Skeletal muscle tissue (tissue), 4 donors: ENCODE data around the gene PHTF2. TPM values are rescaled to one million over a fixed set of nuclear protein-coding genes. Genes with fewer than 3 reads are reported as not detected.

ENCODE experiments used
- H3K27ac ChIP-seq: one replicate; pipeline ENCODE4 v1.7.0; 2013; ENCODE audit warnings: mild to moderate bottlenecking, low read depth, low read length, inconsistent platforms
- H3K27me3 ChIP-seq, 3 donors: one replicate each; pipeline ENCODE4 v1.7.0; 2013; ENCODE audit warnings: low read length in 3 of 3; ENCODE audit not compliant: control insufficient read depth in 3 of 3, insufficient read depth in 3 of 3
- H3K36me3 ChIP-seq, 3 donors: one replicate each; pipeline ENCODE4 v1.7.0; 2013; ENCODE audit warnings: low read length in 3 of 3; ENCODE audit not compliant: control insufficient read depth in 3 of 3, insufficient read depth in 3 of 3
- H3K4me1 ChIP-seq, 3 donors: one replicate each; pipeline ENCODE4 v1.7.0; 2013; ENCODE audit warnings: low read length in 3 of 3, mild to moderate bottlenecking in 3 of 3; ENCODE audit not compliant: control insufficient read depth in 3 of 3, insufficient read depth in 3 of 3
- H3K4me3 ChIP-seq, 3 donors: one replicate each; pipeline ENCODE4 v1.7.0; 2013; ENCODE audit warnings: low read length in 3 of 3
- H3K9ac ChIP-seq, 3 donors: one replicate each; pipeline ENCODE4 v1.7.0; 2013; ENCODE audit warnings: low read length in 3 of 3, mild to moderate bottlenecking in 3 of 3, moderate library complexity in 2 of 3, low read depth in 1 of 3
- H3K9me3 ChIP-seq, 3 donors: one replicate each; pipeline ENCODE4 v1.7.0; 2013; ENCODE audit warnings: low read length in 3 of 3; ENCODE audit not compliant: control insufficient read depth in 3 of 3
- total RNA-seq: library from RNA; depleted of rRNA; stranded (reverse); fragments of >200 nt; gene quantifications from one replicate; pipeline ENCODE4 v1.2.3, GENCODE V29; 2014
- donor health status: Osteomylitis.

The PHTF2 gene
- total RNA-seq, 1 donor from 2014 or later = 14.6 TPM

- H3K9me3 ChIP-seq = no peaks in the 10 kb centered on the region
- no peaks in the 10 kb centered on the region for H3K27me3 ChIP-seq
- peaks cover 0 to 1% (median under 1%) of the 10 kb centered on the region in 3 donors for H3K36me3 ChIP-seq
- H3K9ac ChIP-seq = no peak overlapping the region
- H3K4me1 ChIP-seq = no peaks in the 10 kb centered on the region
- H3K4me3 ChIP-seq = no peak overlapping the region
- no peak overlapping the region for H3K27ac ChIP-seq
Observed at GRCh38 chr7:77959080-77959479, 160.5 kb downstream of the PHTF2 start.

GRCh38 chr7:77960336-77960735 is 161.8 kb downstream of the PHTF2 start:
- H3K9me3 ChIP-seq = no peaks in the 10 kb centered on the region

GRCh38 chr7:77967429-77967828 is 168.9 kb downstream of the PHTF2 start:
- Histone ChIP-seq H3K4me1 (no peaks in the 10 kb centered on the region), H3K36me3 (no peaks in the 10 kb centered on the region), H3K9me3 (no peaks in the 10 kb centered on the region), H3K27me3 (no peaks in the 10 kb centered on the region), H3K9ac (no peak overlapping the region), H3K27ac (no peak overlapping the region), H3K4me3 (no peak overlapping the region)

More at GRCh38 chr7:77960336-77960735, 161.8 kb downstream of the PHTF2 start:
- Histone ChIP-seq H3K27ac (no peak overlapping the region), H3K4me1 (no peaks in the 10 kb centered on the region), H3K4me3 (no peak overlapping the region), H3K36me3 (no peaks in the 10 kb centered on the region), H3K9ac (no peak overlapping the region), H3K27me3 (no peaks in the 10 kb centered on the region)

- Histone ChIP-seq H3K9ac (no peak overlapping the region), H3K27me3 (no peaks in the 10 kb centered on the region), H3K36me3 (no peaks in the 10 kb centered on the region), H3K27ac (no peak overlapping the region), H3K9me3 (no peaks in the 10 kb centered on the region), H3K4me1 (no peaks in the 10 kb centered on the region), H3K4me3 (no peak overlapping the region)
Observed at GRCh38 chr7:77971726-77972125, 173.2 kb downstream of the PHTF2 start.

GRCh38 chr7:77975672-77976480 is 177.3 kb downstream of the PHTF2 start:
- H3K9me3 ChIP-seq = no peaks in the 10 kb centered on the region
- no peak overlapping the region for H3K4me3 ChIP-seq
- peaks cover 0 to 3% (median 0%) of the 10 kb centered on the region in 3 donors for H3K4me1 ChIP-seq
- H3K36me3 ChIP-seq = no peaks in the 10 kb centered on the region
- H3K27me3 ChIP-seq = no peaks in the 10 kb centered on the region
- no peak overlapping the region for H3K9ac ChIP-seq
- no peak overlapping the region for H3K27ac ChIP-seq

- Histone ChIP-seq H3K27ac (no peak overlapping the region), H3K36me3 (no peaks in the 10 kb centered on the region), H3K4me1 (peaks cover 0 to 3% (median 0%) of the 10 kb centered on the region in 3 donors), H3K9ac (no peak overlapping the region), H3K9me3 (no peaks in the 10 kb centered on the region), H3K27me3 (no peaks in the 10 kb centered on the region), H3K4me3 (no peak overlapping the region)
Observed at GRCh38 chr7:77979219-77979618, 180.6 kb downstream of the PHTF2 start.

- Histone ChIP-seq H3K27ac (no peak overlapping the region), H3K27me3 (no peaks in the 10 kb centered on the region), H3K4me3 (no peak overlapping the region), H3K9ac (no peak overlapping the region), H3K36me3 (no peaks in the 10 kb centered on the region), H3K4me1 (peaks cover 0 to 3% (median 0%) of the 10 kb centered on the region in 3 donors), H3K9me3 (no peaks in the 10 kb centered on the region)
Observed at GRCh38 chr7:77980087-77980713, 181.6 kb downstream of the PHTF2 start.

- H3K9me3 ChIP-seq = no peaks in the 10 kb centered on the region
- peaks cover 0 to 6% (median 3%) of the 10 kb centered on the region in 3 donors for H3K4me1 ChIP-seq
- no peak overlapping the region for H3K4me3 ChIP-seq
- H3K27ac ChIP-seq = no peak overlapping the region
- H3K27me3 ChIP-seq = no peaks in the 10 kb centered on the region
- no peaks in the 10 kb centered on the region for H3K36me3 ChIP-seq
- no peak overlapping the region for H3K9ac ChIP-seq
Observed at GRCh38 chr7:77982926-77983550, 184.5 kb downstream of the PHTF2 start.

- H3K36me3 ChIP-seq = no peaks in the 10 kb centered on the region
- no peak overlapping the region for H3K4me3 ChIP-seq
- no peak overlapping the region for H3K9ac ChIP-seq
- H3K27me3 ChIP-seq = no peaks in the 10 kb centered on the region
- no peaks in the 10 kb centered on the region for H3K9me3 ChIP-seq
- H3K27ac ChIP-seq = no peak overlapping the region
- H3K4me1 ChIP-seq = peaks cover 0 to 6% (median 3%) of the 10 kb centered on the region in 3 donors
Observed at GRCh38 chr7:77983973-77984372, 185.4 kb downstream of the PHTF2 start.
